OCI-LY7 (cell line): ENCODE measurements around the gene FCER1G. TPM values are rescaled to one million over a fixed set of nuclear protein-coding genes. Genes with fewer than 3 reads are reported as not detected.

Experiments used
- BruUV-seq: library from RNA; stranded (reverse); fragments of 400-500 nt; replicated peaks from 2 replicates; lab custom pipeline; 2021; lab: Mats Ljungman, UMichigan
- CTCF ChIA-PET: fragments of 300-600 bp; sonication (Branson Sonifier 250); formaldehyde crosslinking; loops from one replicate; lab custom pipeline; 2022; ENCODE audit warnings: antibody characterized with exemption; ENCODE audit not compliant: unreplicated experiment; lab: Charles Lee
- POLR2A ChIA-PET: fragments of 300-600 bp; sonication (Branson Sonifier 250); formaldehyde crosslinking; loops from one replicate; lab custom pipeline; 2022; ENCODE audit warnings: antibody characterized with exemption; lab: Charles Lee
- DNase-seq: peaks from one replicate; pipeline ENCODE4 v3.0.0-alpha.2; 2015; ENCODE audit warnings: low spot score
- H2AFZ ChIP-seq: fragments of 200-600 bp; sonication (generic), shearing (Covaris generic); 2 replicates; pipeline ENCODE4 v1.6.1; 2014; ENCODE audit warnings: mild to moderate bottlenecking, antibody characterized with exemption, low read length, moderate library complexity
- H3K27ac ChIP-seq: fragments of 200-600 bp; sonication (generic); 2 replicates; pipeline ENCODE4 v1.5.1; 2014; ENCODE audit warnings: mixed run types, low read depth, mild to moderate bottlenecking, moderate library complexity, low read length, inconsistent platforms; ENCODE audit not compliant: poor library complexity, severe bottlenecking
- H3K36me3 ChIP-seq: fragments of 200-600 bp; sonication (generic); 2 replicates; pipeline ENCODE4 v1.6.1; 2014; ENCODE audit warnings: mild to moderate bottlenecking, antibody characterized with exemption, low read length, moderate library complexity, mixed read lengths; ENCODE audit not compliant: insufficient read depth
- H3K4me1 ChIP-seq: fragments of 200-600 bp; sonication (generic); 2 replicates; pipeline ENCODE4 v1.5.1; 2014; ENCODE audit warnings: mild to moderate bottlenecking, low read length; ENCODE audit not compliant: insufficient read depth, poor library complexity, severe bottlenecking
- H3K4me2 ChIP-seq: fragments of 200-600 bp; sonication (generic); 2 replicates; pipeline ENCODE4 v1.6.1; 2014; ENCODE audit warnings: mild to moderate bottlenecking, low read length
- H3K4me3 ChIP-seq: fragments of 200-600 bp; sonication (generic); 2 replicates; pipeline ENCODE4 v1.5.1; 2014; ENCODE audit warnings: mild to moderate bottlenecking, low read depth, low read length; ENCODE audit not compliant: poor library complexity, severe bottlenecking
- H3K79me2 ChIP-seq: fragments of 200-600 bp; sonication (generic); 2 replicates; pipeline ENCODE4 v1.6.1; 2016; ENCODE audit warnings: low read depth, mild to moderate bottlenecking, low read length, moderate library complexity, mixed read lengths; ENCODE audit not compliant: insufficient read depth
- H3K9me2 ChIP-seq: fragments of 200-600 bp; sonication (generic); 2 replicates; pipeline ENCODE4 v1.6.1; 2016; ENCODE audit warnings: mild to moderate bottlenecking, low read length, mixed read lengths; ENCODE audit not compliant: insufficient read depth
- H3K9me3 ChIP-seq: fragments of 200-600 bp; sonication (generic); 2 replicates; pipeline ENCODE4 v1.6.1; 2014; ENCODE audit warnings: mild to moderate bottlenecking, mixed run types, low read length, mixed read lengths
- H4K20me1 ChIP-seq: fragments of 200-600 bp; sonication (generic); 2 replicates; pipeline ENCODE4 v1.6.1; 2014; ENCODE audit warnings: mild to moderate bottlenecking, antibody characterized with exemption, low read length, moderate library complexity, mixed read lengths; ENCODE audit not compliant: insufficient read depth
- EZH2phosphoT487 ChIP-seq: fragments of 200-600 bp; sonication (generic); IDR thresholded peaks from 2 replicates; pipeline ENCODE4 v1.6.1; 2018; ENCODE audit warnings: low read depth, borderline replicate concordance, mild to moderate bottlenecking, mixed run types, antibody characterized with exemption, low read length, moderate library complexity, mixed read lengths
- intact Hi-C: fragments of 100-400 bp; cut with micrococcal nuclease; formaldehyde crosslinking; loops from one replicate; pipeline ENCODE4 v1.10.0; 2022; ENCODE audit not compliant: unreplicated experiment
- microRNA-seq: library from miRNA; unstranded; fragments of <30 nt; microRNA quantifications from one replicate; pipeline ENCODE4 v1.2.0, GENCODE V29; 2022; ENCODE audit warnings: borderline replicate concordance
- total RNA-seq, 2 experiments: library from RNA; depleted of rRNA in 1 of 2; stranded (reverse); fragments of >200 nt in 1 of 2; shearing (Covaris generic) in 1 of 2; gene quantifications; 2 replicates each; pipeline ENCODE4 v1.2.3, GENCODE V29; 2014 to 2022
- TF ChIP-seq, protein P1 (sequence below): fragments of 200-600 bp; sonication (generic); conservative IDR thresholded peaks from 2 replicates; pipeline ENCODE4 v1.5.1; 2014; ENCODE audit warnings: mild to moderate bottlenecking, antibody characterized with exemption, low read length, moderate library complexity, mixed read lengths

The FCER1G gene
- total RNA-seq, 2 experiments from 2014 or later, result 0.88 to 3.2 TPM

DNA sequence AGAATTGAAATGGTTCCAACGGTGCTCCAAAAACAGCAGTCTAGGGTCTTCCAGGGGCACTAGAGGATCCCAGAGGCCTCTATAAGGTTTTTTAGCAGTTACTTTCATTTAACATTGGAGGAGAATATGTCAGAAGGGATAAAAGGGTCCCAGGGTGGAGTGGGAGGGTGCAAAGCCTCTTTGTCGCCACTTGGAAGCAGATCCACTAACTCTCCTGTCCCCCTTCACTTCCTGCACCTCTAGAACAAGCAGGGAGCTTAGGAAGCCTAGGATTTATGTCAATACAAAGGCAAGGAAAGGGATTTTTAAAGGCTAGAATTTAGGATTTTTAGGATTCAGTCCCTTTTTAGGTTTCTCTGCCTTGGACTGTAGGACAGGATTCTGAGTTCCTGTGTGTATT is 51.7 kb downstream of the FCER1G start:
- TF ChIP-seq, protein P1, sequence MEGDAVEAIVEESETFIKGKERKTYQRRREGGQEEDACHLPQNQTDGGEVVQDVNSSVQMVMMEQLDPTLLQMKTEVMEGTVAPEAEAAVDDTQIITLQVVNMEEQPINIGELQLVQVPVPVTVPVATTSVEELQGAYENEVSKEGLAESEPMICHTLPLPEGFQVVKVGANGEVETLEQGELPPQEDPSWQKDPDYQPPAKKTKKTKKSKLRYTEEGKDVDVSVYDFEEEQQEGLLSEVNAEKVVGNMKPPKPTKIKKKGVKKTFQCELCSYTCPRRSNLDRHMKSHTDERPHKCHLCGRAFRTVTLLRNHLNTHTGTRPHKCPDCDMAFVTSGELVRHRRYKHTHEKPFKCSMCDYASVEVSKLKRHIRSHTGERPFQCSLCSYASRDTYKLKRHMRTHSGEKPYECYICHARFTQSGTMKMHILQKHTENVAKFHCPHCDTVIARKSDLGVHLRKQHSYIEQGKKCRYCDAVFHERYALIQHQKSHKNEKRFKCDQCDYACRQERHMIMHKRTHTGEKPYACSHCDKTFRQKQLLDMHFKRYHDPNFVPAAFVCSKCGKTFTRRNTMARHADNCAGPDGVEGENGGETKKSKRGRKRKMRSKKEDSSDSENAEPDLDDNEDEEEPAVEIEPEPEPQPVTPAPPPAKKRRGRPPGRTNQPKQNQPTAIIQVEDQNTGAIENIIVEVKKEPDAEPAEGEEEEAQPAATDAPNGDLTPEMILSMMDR, result no peak
- no peak for TF ChIP-seq EZH2phosphoT487
- DNase-seq, result no peak
- no peaks in the 10 kb centered on the region for H3K9me3 ChIP-seq
- no TSS peak for BruUV-seq
- H4K20me1 ChIP-seq, result no peaks in the 10 kb centered on the region
- H3K4me3 ChIP-seq, result no peak overlapping the region
- intact Hi-C loops, result no loop called here
- H2AFZ ChIP-seq, result no peak overlapping the region
- H3K4me1 ChIP-seq, result peaks cover under 1% of the 10 kb centered on the region
- CTCF ChIA-PET, result no interaction called here
- no peak overlapping the region for H3K4me2 ChIP-seq
- H3K36me3 ChIP-seq, result no peaks in the 10 kb centered on the region
- no peaks in the 10 kb centered on the region for H3K79me2 ChIP-seq
- POLR2A ChIA-PET, result no interaction called here
- no peaks in the 10 kb centered on the region for H3K9me2 ChIP-seq
- H3K27ac ChIP-seq, result no peak overlapping the region

DNA sequence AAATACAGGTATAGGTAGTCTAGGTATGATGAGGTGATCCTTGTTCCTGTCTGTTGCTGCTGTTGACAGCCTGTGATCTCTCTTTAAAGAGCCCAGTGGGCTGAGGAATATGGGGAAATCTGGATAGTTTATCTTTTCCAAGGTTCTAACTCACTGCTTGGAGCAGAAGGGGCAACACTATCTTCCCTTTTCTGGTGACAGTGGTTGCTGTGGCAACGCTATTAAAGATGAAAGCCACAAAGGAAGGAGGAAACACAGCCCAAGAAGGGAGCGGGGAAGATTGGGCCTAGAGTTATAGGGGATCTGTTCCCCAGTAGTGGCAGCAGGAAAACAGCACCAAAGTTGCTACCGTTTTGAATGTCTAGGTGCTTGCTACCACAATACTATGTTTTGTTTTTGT is 52.2 kb downstream of the FCER1G start:
- BruUV-seq, result no TSS peak
- no peak overlapping the region for H3K4me3 ChIP-seq
- TF ChIP-seq, protein P1, result no peak
- no peak for TF ChIP-seq EZH2phosphoT487
- intact Hi-C loops, result no loop called here
- CTCF ChIA-PET, result no interaction called here
- no peaks in the 10 kb centered on the region for H3K79me2 ChIP-seq
- H4K20me1 ChIP-seq, result no peaks in the 10 kb centered on the region
- H2AFZ ChIP-seq, result no peak overlapping the region
- DNase-seq, result no peak
- POLR2A ChIA-PET, result no interaction called here
- no peak overlapping the region for H3K4me2 ChIP-seq
- no peaks in the 10 kb centered on the region for H3K4me1 ChIP-seq
- no peaks in the 10 kb centered on the region for H3K36me3 ChIP-seq
- no peaks in the 10 kb centered on the region for H3K9me3 ChIP-seq
- no peak overlapping the region for H3K27ac ChIP-seq
- no peaks in the 10 kb centered on the region for H3K9me2 ChIP-seq

Small RNAs within 50 kb of the gene (microRNA-seq; reads per million reads assigned to microRNA genes)
- gene MIR5187, result 3.0 reads per million

Other genes starting within 250 kb of the FCER1G start
- gene F11R, start 194.1 kb upstream of the FCER1G start, total RNA-seq (2014; rRNA removed; shearing (Covaris generic)), result 11.7 and 13.5 TPM in 2 replicates
- 16.0 and 25.0 TPM in 2 replicates for gene F11R, start 194.1 kb upstream of the FCER1G start, total RNA-seq (2022)
- gene TSTD1, start 176.3 kb upstream of the FCER1G start, total RNA-seq (2014; rRNA removed; shearing (Covaris generic)), result 164 and 206 TPM in 2 replicates
- gene TSTD1, start 176.3 kb upstream of the FCER1G start, total RNA-seq (2022), result 73.4 and 89.2 TPM in 2 replicates
- 83.1 and 97.5 TPM in 2 replicates for gene USF1, start 169.3 kb upstream of the FCER1G start, total RNA-seq (2014; rRNA removed; shearing (Covaris generic))
- gene USF1, start 169.3 kb upstream of the FCER1G start, total RNA-seq (2022), result 57.6 and 60.9 TPM in 2 replicates
- gene ARHGAP30, start 145.4 kb upstream of the FCER1G start, total RNA-seq (2014; rRNA removed; shearing (Covaris generic)), result 56.2 and 62.9 TPM in 2 replicates
- 86.7 and 101 TPM in 2 replicates for gene ARHGAP30, start 145.4 kb upstream of the FCER1G start, total RNA-seq (2022)
- gene NECTIN4, start 125.7 kb upstream of the FCER1G start, total RNA-seq (2014; rRNA removed; shearing (Covaris generic)), result not detected in 2 replicates
- not detected in 2 replicates for gene NECTIN4, start 125.7 kb upstream of the FCER1G start, total RNA-seq (2022)
- 0.95 and 2.7 TPM in 2 replicates for gene KLHDC9, start 116.9 kb upstream of the FCER1G start, total RNA-seq (2014; rRNA removed; shearing (Covaris generic))
- gene KLHDC9, start 116.9 kb upstream of the FCER1G start, total RNA-seq (2022), result 1.3 and 3.0 TPM in 2 replicates
- 52.7 and 55.6 TPM in 2 replicates for gene PFDN2, start 97.3 kb upstream of the FCER1G start, total RNA-seq (2014; rRNA removed; shearing (Covaris generic))
- 79.5 and 95.3 TPM in 2 replicates for gene PFDN2, start 97.3 kb upstream of the FCER1G start, total RNA-seq (2022)
- 30.2 and 42.7 TPM in 2 replicates for gene NIT1, start 97.2 kb upstream of the FCER1G start, total RNA-seq (2014; rRNA removed; shearing (Covaris generic))
- 46.5 and 53.1 TPM in 2 replicates for gene NIT1, start 97.2 kb upstream of the FCER1G start, total RNA-seq (2022)
- gene DEDD, start 82.6 kb upstream of the FCER1G start, total RNA-seq (2014; rRNA removed; shearing (Covaris generic)), result 21.1 and 28.5 TPM in 2 replicates
- gene DEDD, start 82.6 kb upstream of the FCER1G start, total RNA-seq (2022), result 36.9 and 41.9 TPM in 2 replicates
- gene UFC1, start 61.3 kb upstream of the FCER1G start, total RNA-seq (2014; rRNA removed; shearing (Covaris generic)), result 61.2 and 87.7 TPM in 2 replicates
- gene UFC1, start 61.3 kb upstream of the FCER1G start, total RNA-seq (2022), result 79.4 and 80.9 TPM in 2 replicates
- gene USP21, start 55.8 kb upstream of the FCER1G start, total RNA-seq (2014; rRNA removed; shearing (Covaris generic)), result 18.4 and 19.6 TPM in 2 replicates
- 29.5 and 34.0 TPM in 2 replicates for gene USP21, start 55.8 kb upstream of the FCER1G start, total RNA-seq (2022)
- gene PPOX, start 48.9 kb upstream of the FCER1G start, total RNA-seq (2014; rRNA removed; shearing (Covaris generic)), result 40.1 and 42.0 TPM in 2 replicates
- 45.5 and 53.2 TPM in 2 replicates for gene PPOX, start 48.9 kb upstream of the FCER1G start, total RNA-seq (2022)
- 36.2 and 39.1 TPM in 2 replicates for gene B4GALT3, start 37.8 kb upstream of the FCER1G start, total RNA-seq (2014; rRNA removed; shearing (Covaris generic))
- 41.7 and 49.8 TPM in 2 replicates for gene B4GALT3, start 37.8 kb upstream of the FCER1G start, total RNA-seq (2022)
- gene ADAMTS4, start 16.2 kb upstream of the FCER1G start, total RNA-seq (2014; rRNA removed; shearing (Covaris generic)), result 0.03 TPM in 2 replicates
- gene ADAMTS4, start 16.2 kb upstream of the FCER1G start, total RNA-seq (2022), result 0.07 and 0.15 TPM in 2 replicates
- 62.9 and 76.4 TPM in 2 replicates for gene NDUFS2, start 12.9 kb upstream of the FCER1G start, total RNA-seq (2014; rRNA removed; shearing (Covaris generic))
- 72.1 and 73.4 TPM in 2 replicates for gene NDUFS2, start 12.9 kb upstream of the FCER1G start, total RNA-seq (2022)
- gene APOA2, start 8.3 kb downstream of the FCER1G start, total RNA-seq (2014; rRNA removed; shearing (Covaris generic)), result not detected in 2 replicates
- gene APOA2, start 8.3 kb downstream of the FCER1G start, total RNA-seq (2022), result not detected in 2 replicates
- 8.3 and 11.0 TPM in 2 replicates for gene TOMM40L, start 10.8 kb downstream of the FCER1G start, total RNA-seq (2014; rRNA removed; shearing (Covaris generic))
- gene TOMM40L, start 10.8 kb downstream of the FCER1G start, total RNA-seq (2022), result 16.0 and 20.1 TPM in 2 replicates
- not detected in 2 replicates for gene NR1I3, start 22.9 kb downstream of the FCER1G start, total RNA-seq (2014; rRNA removed; shearing (Covaris generic))
- not detected in 2 replicates for gene NR1I3, start 22.9 kb downstream of the FCER1G start, total RNA-seq (2022)
- gene PCP4L1, start 43.5 kb downstream of the FCER1G start, total RNA-seq (2014; rRNA removed; shearing (Covaris generic)), result not detected in 2 replicates
- gene PCP4L1, start 43.5 kb downstream of the FCER1G start, total RNA-seq (2022), result not detected in 2 replicates
- gene MPZ, start 94.7 kb downstream of the FCER1G start, total RNA-seq (2014; rRNA removed; shearing (Covaris generic)), result 4.2 and 4.5 TPM in 2 replicates
- gene MPZ, start 94.7 kb downstream of the FCER1G start, total RNA-seq (2022), result 9.0 and 10.8 TPM in 2 replicates
- 17.9 and 20.6 TPM in 2 replicates for gene SDHC, start 99.1 kb downstream of the FCER1G start, total RNA-seq (2014; rRNA removed; shearing (Covaris generic))
- 149 and 175 TPM in 2 replicates for gene SDHC, start 99.1 kb downstream of the FCER1G start, total RNA-seq (2022)
- gene CFAP126, start 152.6 kb downstream of the FCER1G start, total RNA-seq (2014; rRNA removed; shearing (Covaris generic)), result not detected in 2 replicates
- gene CFAP126, start 152.6 kb downstream of the FCER1G start, total RNA-seq (2022), result not detected in 2 replicates